Stomach (tissue), 4 donors: Measurements from ENCODE around the gene WDR4.

ENCODE experiments used
- POLR2A ChIP-seq, 4 donors: fragments of 450-650 bp; IDR thresholded peaks; one replicate each; pipeline ENCODE4 v1.6.1; 2016; ENCODE audit warnings: antibody characterized with exemption in 4 of 4, control low read depth in 2 of 4, mild to moderate bottlenecking in 1 of 4, moderate library complexity in 1 of 4
- POLR2AphosphoS5 ChIP-seq, 3 donors: sonication (generic); formaldehyde crosslinking; IDR thresholded peaks; one replicate each; pipeline ENCODE4 v1.6.1; 2016; ENCODE audit warnings: antibody characterized with exemption in 3 of 3

DNA sequence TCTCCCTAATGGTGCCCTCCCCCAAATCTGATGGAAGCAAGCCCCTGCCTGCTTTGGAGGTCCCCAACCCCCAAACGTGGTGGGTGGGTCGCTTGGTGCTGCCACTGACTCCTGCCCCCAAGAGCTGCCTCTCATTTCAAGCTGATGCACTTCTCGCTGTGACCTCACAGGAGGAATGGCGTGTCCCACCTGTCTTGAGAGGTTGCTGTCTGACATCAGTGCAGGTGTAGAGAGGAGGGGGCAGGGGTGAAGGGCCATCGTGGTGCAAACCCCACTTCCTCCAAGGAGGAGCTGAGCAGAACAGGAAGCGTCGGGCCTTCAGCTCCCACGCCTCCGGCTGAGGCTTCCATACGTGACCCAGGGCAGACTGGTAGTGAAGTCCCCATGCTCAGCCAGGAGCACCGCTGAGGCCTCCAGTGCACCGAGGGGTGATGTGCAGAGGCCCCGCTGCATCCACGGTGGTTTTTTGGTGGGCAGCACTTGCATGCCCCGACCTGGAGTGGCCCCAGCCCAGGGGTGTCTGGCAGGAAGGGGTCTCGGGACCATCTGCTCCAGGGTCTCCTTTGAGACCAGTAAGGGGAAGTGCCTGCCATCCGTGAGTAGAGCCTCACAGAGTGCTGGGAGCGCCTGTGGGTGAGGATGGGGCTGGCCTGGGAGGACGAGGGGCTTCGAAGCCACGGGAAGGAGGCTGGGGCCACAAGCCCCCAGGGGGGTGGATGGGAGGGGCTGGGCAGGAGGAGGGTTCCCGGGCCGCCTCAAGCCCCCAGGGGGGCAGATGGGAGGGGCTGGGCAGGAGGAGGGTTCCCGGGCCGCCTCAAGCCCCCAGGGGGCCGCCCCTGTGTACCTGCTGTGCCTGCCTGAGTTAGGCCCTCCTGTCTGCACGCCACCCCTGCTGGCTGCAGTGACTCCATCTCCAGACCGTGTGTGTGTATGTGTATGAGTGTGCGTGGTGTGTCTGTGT lies 39.8 kb downstream of the WDR4 start:
- no peak for TF ChIP-seq POLR2A (IDR thresholded peaks at IDR 0.05)
- no peak for TF ChIP-seq POLR2AphosphoS5 (IDR thresholded peaks at IDR 0.05)
